HEK293T (cell line): ENCODE data around the gene PI4K2A.

Experiments
- BHLHE40 ChIP-seq: fragments of 450-650 bp; IDR thresholded peaks from 2 replicates; pipeline ENCODE4 v1.6.1; 2016; ENCODE audit warnings: mild to moderate bottlenecking, moderate library complexity, borderline replicate concordance
- FOXA1 ChIP-seq: fragments of 450-650 bp; IDR thresholded peaks from 2 replicates; pipeline ENCODE4 v1.6.1; 2016; ENCODE audit warnings: mild to moderate bottlenecking
- HDGF ChIP-seq: fragments of 450-650 bp; IDR thresholded peaks from 2 replicates; pipeline ENCODE4 v1.6.1; 2017; ENCODE audit warnings: antibody characterized with exemption, borderline replicate concordance

GRCh38 chr10:97708167-97708566 lies 67.7 kb downstream of the PI4K2A start:
- TF ChIP-seq FOXA1 (no peak), HDGF (no peak), BHLHE40 (no peak)
